OCI-LY3 (cell line): Measurements from ENCODE around the gene NCKAP5.
"Not testable (repeated sequence)": the region's sequence is repeated elsewhere in the genome, so short reads cannot be mapped to it uniquely, and the experiment has no call there.

Source experiments
- H2AFZ ChIP-seq: fragments of 200-600, 300-600 bp; shearing (Covaris generic); 2 replicates; pipeline ENCODE4 v1.6.0; 2014; ENCODE audit warnings: antibody characterized with exemption, low read depth, low read length
- H3K27ac ChIP-seq: fragments of 200-600, 300-600 bp; sonication (generic); 2 replicates; pipeline ENCODE4 v1.5.1; 2014; ENCODE audit warnings: mild to moderate bottlenecking, low read length, moderate library complexity, mixed read lengths
- H3K27me3 ChIP-seq: fragments of 200-600, 300-600 bp; sonication (generic); 2 replicates; pipeline ENCODE4 v1.6.1; 2014; ENCODE audit warnings: low read depth, low read length, mixed read lengths
- H3K36me3 ChIP-seq: fragments of 200-600, 300-600 bp; sonication (generic); replicated peaks from 2 replicates; pipeline ENCODE3; 2014; ENCODE audit warnings: low read depth, low read length, mixed read lengths
- H3K4me1 ChIP-seq: fragments of 300-600, 200-600 bp; sonication (generic); 2 replicates; pipeline ENCODE4 v1.6.1; 2014; ENCODE audit warnings: low read length, mixed read lengths
- H3K4me2 ChIP-seq: fragments of 200-600, 300-600 bp; sonication (generic); 2 replicates; pipeline ENCODE4 v1.6.1; 2014; ENCODE audit warnings: low read length, mixed read lengths
- H3K4me3 ChIP-seq: fragments of 300-600, 200-600 bp; sonication (generic); 2 replicates; pipeline ENCODE4 v1.5.1; 2014; ENCODE audit warnings: antibody characterized with exemption, mild to moderate bottlenecking, low read length, moderate library complexity
- H3K79me2 ChIP-seq: fragments of 300-600, 200-600 bp; shearing (Covaris generic); 2 replicates; pipeline ENCODE4 v1.6.1; 2014; ENCODE audit warnings: mild to moderate bottlenecking, low read length, mixed read lengths
- H3K9ac ChIP-seq: fragments of 300-600, 200-600 bp; shearing (Covaris generic); 2 replicates; pipeline ENCODE4 v1.6.0; 2014; ENCODE audit warnings: mild to moderate bottlenecking, low read length, moderate library complexity
- H3K9me3 ChIP-seq: fragments of 200-600, 300-600 bp; shearing (Covaris generic); 2 replicates; pipeline ENCODE4 v1.6.1; 2014; ENCODE audit warnings: low read length, mixed read lengths; ENCODE audit not compliant: insufficient read depth
- H4K20me1 ChIP-seq: fragments of 200-600, 300-600 bp; sonication (generic); 2 replicates; pipeline ENCODE4 v1.6.1; 2016; ENCODE audit warnings: low read length, mixed read lengths; ENCODE audit not compliant: insufficient read depth
- CTCF ChIP-seq: fragments of 200-600, 300-600 bp; sonication (generic); IDR thresholded peaks from 2 replicates; pipeline ENCODE4 v1.5.1; 2014; ENCODE audit warnings: antibody characterized with exemption, low read length, low read depth
- EZH2phosphoT487 ChIP-seq: fragments of 200-600 bp; shearing (Covaris generic); IDR thresholded peaks from 2 replicates; pipeline ENCODE4 v1.6.1; 2018; ENCODE audit warnings: antibody characterized with exemption, mixed run types, low read depth

Gene NCKAP5

GRCh38 chr2:132811148-132811915, 756.9 kb downstream of the NCKAP5 start:
- Histone ChIP-seq H3K9me3 (no peaks in the 10 kb centered on the region), H3K4me2 (no peak overlapping the region), H4K20me1 (no peaks in the 10 kb centered on the region), H3K4me3 (no peak overlapping the region), H3K27me3 (no peaks in the 10 kb centered on the region), H3K9ac (no peak overlapping the region), H3K36me3 (no peaks in the 10 kb centered on the region), H3K4me1 (no peaks in the 10 kb centered on the region), H3K27ac (no peak overlapping the region), H3K79me2 (no peaks in the 10 kb centered on the region), H2AFZ (no peak overlapping the region)
- no peak for TF ChIP-seq EZH2phosphoT487
- TF ChIP-seq CTCF: no peak

DNA sequence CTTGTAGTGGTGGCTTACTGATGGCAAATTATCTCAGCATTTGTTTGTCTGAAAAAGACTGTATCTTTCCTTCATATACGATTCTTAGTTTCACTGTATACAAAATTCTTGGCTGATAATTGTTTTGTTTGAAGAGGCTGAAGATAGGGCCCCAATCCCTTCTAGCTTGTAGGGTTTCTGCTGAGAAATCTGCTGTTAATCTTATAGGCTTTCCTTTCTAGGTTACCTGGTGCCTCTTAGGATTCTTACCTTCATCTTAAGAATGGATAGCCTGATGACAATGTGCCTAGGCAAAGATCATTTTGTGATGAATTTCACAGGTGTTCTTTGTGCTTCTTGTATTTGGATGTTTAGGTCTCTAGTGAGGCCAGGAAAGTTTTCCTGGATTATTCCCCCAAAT, 758.3 kb downstream of the NCKAP5 start:
- H3K36me3 ChIP-seq, H3K4me2 ChIP-seq, H3K9me3 ChIP-seq, H3K79me2 ChIP-seq, H2AFZ ChIP-seq, H3K27me3 ChIP-seq, H3K27ac ChIP-seq, H4K20me1 ChIP-seq, H3K4me3 ChIP-seq, H3K9ac ChIP-seq, H3K4me1 ChIP-seq: not testable (repeated sequence)

GRCh38 chr2:132804051-132804450, 764.2 kb downstream of the NCKAP5 start:
- Histone ChIP-seq H3K36me3 (no peaks in the 10 kb centered on the region), H3K79me2 (no peaks in the 10 kb centered on the region), H3K4me2 (no peak overlapping the region), H4K20me1 (no peaks in the 10 kb centered on the region), H3K27ac (no peak overlapping the region), H3K4me3 (no peak overlapping the region), H3K9me3 (no peaks in the 10 kb centered on the region), H3K27me3 (no peaks in the 10 kb centered on the region), H3K9ac (no peak overlapping the region), H2AFZ (no peak overlapping the region), H3K4me1 (peaks cover 7% of the 10 kb centered on the region; the same call in 1 of the 2 replicates)
- TF ChIP-seq CTCF (no peak), EZH2phosphoT487 (no peak)

DNA sequence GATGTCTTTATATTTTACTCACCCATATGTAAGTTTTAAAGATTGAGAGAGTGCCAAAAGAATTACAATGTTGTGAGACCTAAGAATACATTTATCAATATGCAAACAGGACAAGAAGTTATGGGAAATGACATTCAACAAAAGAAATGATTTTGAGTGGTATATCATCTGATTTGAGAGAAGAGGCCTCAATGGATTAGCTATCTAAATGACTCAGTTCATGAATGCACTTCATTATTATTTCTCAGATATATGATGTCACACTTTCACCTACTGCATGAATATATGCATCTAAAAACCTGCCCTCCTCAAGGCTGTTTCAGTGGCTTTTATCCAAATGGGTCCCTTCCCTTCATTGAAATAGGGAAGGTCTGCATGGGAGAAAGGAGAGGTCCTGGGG, 769.9 kb downstream of the NCKAP5 start:
- no peak overlapping the region for H3K27ac ChIP-seq
- H3K36me3 ChIP-seq: no peaks in the 10 kb centered on the region
- H3K4me3 ChIP-seq: no peak overlapping the region
- peaks cover 7% of the 10 kb centered on the region; the same call in 1 of the 2 replicates for H3K4me1 ChIP-seq
- no peaks in the 10 kb centered on the region for H3K9me3 ChIP-seq
- H3K4me2 ChIP-seq: no peak overlapping the region
- H3K79me2 ChIP-seq: no peaks in the 10 kb centered on the region
- H4K20me1 ChIP-seq: no peaks in the 10 kb centered on the region
- no peak overlapping the region for H3K9ac ChIP-seq
- H3K27me3 ChIP-seq: no peaks in the 10 kb centered on the region
- H2AFZ ChIP-seq: no peak overlapping the region
- no peak for TF ChIP-seq EZH2phosphoT487
- no peak for TF ChIP-seq CTCF
